GM19324 (cell line): ENCODE measurements around the gene LMTK2.

ENCODE experiments used
- ATAC-seq: cut with Tn5 transposase; IDR thresholded peaks from one replicate; pipeline ENCODE4 v1.9.1; 2021; ENCODE audit warnings: mild to moderate bottlenecking, moderate library complexity; ENCODE audit not compliant: unreplicated experiment, low FRiP score

The LMTK2 gene

DNA sequence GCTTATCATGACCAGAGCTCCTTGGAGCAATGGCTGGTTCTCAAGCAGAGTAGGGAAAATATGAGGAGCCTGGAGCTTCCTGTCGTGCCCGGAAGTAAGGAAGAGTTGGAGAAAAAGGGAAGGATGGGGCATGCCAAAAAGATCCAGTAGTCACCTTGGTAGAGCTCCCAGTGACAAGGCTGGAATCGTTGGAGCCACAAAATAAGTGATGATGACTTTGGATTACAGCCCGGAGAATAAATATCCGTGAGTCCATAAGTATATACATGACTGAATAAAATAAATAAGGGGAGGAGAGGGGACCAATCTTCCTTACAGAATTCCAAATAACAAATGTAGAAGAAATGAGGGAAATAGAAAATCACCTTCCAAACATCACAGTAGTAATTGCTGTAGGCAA, 29.3 kb downstream of the LMTK2 start:
- ATAC-seq = no peak

DNA sequence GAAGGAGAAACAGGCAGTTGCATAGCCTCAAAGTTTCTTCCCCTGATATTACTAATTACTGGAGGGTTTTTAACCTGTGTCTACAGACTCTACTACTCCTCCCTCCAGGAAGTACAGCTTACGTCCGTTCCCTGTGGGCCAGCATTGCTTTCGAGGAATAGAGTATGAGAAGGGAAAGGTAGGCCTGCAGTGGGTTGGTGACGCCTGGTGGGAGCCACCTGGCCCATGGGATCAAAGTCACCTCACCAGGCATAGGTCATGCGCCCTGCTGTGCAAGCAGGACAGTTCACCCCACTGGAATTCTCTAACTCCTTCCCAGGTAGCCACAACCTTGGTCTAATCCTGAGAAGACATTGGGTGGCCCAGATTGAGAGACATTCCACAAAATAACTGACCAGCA, 29.8 kb downstream of the LMTK2 start:
- no peak for ATAC-seq

DNA sequence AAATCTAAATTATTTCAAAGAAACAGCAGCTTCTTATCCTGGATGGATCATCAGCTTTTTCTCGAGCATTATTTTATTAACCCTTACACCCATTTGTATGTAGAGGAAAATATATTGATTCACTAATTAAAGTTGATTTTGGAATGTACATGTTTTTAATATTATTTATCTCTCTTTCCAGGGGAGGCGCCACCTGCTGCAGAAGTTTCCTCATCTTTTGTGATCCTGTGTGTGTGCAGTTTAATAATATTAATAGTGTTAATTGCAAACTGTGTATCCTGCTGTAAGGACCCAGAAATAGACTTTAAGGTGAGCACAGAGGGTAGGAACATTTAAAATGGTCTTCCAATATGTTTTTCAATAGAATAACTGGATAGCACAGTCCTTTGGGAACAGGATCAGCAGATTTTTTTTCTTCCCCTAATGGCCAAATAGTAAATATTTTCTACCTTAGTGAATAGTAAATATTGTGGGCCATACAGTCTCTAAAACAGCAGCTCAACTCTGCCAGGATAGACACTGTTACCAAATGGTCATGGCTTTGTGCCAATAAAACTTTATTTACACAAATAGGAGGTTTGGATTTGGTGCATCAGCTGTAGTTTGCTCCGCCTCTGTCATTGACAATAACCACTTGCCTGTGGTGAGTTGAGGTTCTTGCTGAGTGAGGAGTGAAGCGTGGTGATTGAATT, 30.6 kb downstream of the LMTK2 start:
- ATAC-seq = no peak

DNA sequence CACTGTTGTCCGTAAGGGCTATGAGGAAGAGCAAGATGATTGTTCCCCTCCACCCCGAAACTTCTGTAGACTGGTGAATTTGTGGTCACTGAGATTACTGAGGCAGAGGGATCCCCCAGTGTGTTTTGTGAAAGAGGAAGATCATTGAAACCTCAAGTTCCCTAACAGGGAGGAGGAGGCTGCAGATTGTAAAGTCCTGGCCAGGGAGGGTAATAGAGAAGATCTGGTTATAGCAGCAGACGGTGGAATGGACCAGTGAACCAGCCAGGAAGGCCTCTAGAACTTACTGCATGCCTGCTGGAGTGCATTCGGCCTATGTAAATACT, 31.1 kb downstream of the LMTK2 start:
- ATAC-seq = peak; percentile 65

DNA sequence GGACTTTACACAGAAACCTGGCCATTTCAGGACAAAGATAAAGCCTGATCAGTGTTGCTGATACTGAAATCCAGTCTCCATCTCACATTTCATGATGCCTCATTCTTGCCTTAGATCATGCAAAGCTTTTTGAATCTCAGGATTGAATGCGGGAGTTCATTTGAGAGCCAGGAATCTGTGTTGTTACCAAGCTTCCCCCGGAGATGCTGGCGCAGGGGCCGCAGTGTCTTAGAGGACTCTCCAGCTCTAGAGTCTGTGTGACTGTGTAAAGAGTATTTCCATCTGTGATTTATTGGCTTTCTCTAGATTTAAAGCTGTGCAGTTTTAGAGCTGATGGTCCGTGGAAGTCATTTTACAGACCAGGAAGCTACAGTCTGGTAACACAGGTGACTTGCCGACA, 32.0 kb downstream of the LMTK2 start:
- no peak for ATAC-seq

DNA sequence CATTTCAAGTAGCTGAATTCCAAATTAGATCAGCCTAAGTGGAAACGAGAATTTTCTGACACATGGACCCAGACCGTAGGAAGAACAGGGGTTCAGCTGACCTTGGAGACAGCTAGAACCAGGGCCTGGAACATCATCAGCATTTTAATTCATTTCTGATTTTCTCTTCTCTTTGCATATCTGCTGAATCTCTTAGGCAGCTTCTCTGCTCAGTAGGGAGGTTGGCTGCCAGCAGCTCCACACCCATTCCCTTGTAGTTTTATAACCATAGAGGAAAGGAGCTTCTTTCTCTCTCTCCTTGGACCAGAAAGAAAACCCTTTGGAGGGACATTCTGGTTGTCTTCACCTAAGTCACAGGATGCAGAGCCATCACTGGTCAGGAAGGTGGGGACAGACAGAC, 36.0 kb downstream of the LMTK2 start:
- ATAC-seq = no peak

DNA sequence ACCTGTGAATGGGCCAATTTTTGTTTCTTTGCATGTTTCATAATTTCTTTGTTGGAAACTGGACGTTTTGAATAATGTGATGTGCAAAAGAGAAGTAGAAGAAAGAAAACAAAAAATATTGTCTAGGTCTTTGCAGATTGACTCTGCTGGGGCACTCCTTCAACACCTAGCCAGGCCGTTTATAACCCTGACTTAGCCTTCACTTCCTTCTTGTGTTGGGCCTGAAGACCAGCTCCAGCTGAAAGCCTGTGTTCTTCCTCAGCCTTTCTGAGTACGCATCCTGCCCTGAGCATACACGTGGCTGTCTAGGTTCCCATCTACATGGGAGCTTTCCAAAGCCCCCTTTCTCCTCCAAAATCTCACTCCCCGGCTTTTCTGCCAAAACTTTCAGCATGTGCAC, 41.9 kb downstream of the LMTK2 start:
- no peak for ATAC-seq

DNA sequence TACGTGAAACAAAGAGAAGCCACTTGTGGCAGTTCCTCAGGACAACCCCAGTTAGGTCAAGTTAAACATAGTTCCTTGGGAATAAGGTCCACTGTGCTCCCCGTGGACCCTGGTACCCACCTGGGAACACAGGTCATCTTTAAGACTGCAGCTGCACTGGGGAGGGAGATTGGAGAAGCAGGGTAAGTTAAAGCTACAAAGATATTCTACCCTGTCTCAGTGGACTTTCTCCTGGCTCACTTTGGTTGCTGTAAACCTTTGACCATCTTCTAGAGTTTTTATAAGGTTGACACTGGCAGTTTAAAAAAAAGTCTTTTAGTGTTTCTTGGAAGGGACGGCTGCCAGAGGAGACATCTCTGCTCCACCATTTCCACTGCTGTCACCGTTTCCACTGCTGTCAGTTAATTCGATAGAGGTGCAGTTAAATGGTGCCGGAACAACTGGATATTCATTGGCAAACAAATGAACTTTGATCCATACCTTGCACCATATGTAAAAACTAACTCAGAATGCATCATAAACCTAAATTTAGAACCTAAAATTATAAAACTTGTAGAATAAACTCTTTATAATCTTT, 42.5 kb downstream of the LMTK2 start:
- ATAC-seq = no peak

DNA sequence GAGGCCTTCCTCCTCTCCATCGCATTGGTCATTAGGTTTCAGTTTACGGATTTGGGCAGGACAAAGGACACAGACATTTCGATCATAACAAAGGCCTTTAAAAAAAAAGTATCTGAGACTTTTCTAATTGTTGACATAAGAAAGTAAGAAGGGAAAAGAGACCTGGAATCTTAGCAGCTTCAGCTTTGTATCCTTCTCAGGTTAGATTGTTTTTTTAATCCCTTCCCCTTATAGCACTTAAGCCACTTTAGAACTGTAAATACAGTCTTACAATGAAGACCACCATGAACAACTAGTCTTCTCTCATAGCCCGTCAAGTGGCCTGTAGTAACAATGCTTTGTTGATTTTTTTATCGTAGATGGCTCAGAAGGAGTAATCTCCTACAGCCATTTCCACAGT, 45.2 kb downstream of the LMTK2 start:
- no peak for ATAC-seq

DNA sequence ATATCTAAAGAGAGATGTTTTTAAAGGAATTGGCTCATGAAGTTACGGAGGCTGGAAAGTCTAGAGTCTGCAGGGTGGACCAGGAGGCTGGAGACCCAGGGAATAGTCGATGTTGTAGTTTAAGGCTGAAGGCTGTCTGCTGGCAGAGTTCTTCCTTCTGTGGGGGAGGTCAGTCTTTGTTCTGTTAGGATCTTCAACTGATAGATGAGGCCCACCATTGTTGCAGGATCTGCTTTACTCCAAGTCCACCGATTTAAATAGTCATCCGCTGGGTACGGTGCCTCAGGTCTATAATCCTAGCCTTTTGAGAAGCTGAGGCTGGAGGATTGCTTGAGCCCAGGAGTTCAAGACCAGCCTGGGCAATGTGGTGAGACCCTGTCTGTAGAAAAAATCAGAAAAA, 50.0 kb downstream of the LMTK2 start:
- no peak for ATAC-seq

DNA sequence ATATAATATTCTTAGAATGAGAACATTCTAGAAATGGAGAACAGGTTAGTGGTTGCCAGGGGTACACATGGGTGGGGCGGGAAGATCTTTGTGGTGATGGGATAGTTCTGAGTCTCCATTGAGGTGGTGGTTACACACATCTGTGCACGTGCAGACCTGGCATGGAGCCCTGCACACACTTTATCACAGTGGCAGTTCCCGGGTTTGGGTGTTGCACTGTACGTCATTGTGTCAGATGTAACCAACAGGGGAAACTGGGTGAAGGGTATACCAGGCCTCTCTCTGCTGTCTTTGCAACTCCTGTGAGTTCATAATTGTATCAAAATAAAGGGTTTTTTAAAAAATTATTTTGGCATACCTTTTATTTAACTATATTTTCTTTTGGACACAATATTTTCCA, 51.1 kb downstream of the LMTK2 start:
- ATAC-seq = no peak

DNA sequence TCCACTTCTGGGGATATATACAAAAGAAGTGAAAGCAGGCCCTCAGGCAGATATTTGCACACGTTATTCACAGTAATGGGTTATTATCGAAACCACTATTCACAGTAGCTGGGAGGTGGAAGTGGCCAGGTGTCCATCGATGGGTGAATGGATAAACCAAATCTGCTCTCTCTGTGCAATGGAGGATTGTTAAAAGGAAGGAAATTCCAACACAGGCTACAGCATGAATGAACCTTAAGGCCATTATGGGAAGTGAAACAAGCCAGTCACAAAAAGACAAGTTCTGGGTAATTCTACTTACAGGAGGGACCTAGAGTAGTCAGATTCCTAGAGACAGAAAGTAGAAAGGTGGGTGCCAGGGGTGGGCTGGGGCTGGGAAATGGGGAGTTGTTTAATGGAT, 56.1 kb downstream of the LMTK2 start:
- no peak for ATAC-seq

DNA sequence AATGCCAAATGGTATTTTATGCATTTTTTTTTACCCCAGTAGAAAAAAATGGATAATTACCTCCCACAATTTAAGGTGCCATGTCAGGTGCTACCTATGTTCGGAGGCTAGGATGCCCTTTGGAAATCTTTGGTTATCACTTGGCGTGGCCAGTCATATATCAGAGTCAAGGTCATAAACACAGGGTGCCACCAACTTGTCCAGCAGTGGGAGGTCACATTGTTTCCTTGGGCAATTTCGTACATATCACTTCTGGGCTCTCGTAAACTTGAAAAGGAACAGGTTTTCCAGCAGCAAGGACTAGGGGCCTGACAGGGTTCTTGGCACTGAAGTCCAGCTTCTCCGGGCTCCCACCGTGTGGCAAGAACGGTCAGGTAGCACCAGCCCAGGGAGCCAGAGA, 56.6 kb downstream of the LMTK2 start:
- no peak for ATAC-seq

DNA sequence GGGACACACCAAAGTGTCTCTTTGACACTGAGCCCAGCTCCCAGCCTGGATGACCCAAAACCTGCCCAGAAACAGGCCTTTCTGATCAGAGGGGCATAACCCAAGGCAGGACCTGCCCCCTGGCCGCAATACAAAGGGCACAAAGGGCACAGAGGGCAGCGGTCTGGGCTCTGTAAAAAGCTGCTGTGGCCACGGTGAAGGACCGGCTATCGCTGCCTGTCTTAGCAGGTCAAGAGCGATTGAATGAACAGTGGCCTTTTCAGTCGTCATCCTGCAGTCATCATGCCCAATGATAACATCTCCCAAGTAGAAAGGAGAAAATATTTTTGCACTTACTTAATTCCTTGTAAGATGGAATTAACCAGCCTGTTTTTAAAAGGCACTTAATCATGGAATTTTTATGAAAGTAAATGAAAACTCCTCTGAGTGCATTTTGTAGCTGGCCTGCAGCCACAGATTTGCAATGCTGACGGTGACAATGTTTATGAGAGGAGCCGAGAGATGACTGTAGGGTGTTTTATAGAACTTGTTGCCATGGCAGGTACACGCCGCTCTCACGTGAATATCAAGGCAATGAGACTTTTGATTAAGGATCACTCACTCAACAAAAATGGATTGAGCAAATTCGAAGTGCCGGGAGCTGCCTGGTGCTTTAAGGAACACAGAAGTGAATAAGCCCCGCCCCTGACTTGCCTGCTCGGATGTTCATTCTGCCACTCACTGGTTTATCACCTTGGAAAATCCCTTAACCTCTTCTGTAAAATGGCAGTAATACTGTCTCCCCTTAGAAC, 57.2 kb downstream of the LMTK2 start:
- ATAC-seq = no peak

DNA sequence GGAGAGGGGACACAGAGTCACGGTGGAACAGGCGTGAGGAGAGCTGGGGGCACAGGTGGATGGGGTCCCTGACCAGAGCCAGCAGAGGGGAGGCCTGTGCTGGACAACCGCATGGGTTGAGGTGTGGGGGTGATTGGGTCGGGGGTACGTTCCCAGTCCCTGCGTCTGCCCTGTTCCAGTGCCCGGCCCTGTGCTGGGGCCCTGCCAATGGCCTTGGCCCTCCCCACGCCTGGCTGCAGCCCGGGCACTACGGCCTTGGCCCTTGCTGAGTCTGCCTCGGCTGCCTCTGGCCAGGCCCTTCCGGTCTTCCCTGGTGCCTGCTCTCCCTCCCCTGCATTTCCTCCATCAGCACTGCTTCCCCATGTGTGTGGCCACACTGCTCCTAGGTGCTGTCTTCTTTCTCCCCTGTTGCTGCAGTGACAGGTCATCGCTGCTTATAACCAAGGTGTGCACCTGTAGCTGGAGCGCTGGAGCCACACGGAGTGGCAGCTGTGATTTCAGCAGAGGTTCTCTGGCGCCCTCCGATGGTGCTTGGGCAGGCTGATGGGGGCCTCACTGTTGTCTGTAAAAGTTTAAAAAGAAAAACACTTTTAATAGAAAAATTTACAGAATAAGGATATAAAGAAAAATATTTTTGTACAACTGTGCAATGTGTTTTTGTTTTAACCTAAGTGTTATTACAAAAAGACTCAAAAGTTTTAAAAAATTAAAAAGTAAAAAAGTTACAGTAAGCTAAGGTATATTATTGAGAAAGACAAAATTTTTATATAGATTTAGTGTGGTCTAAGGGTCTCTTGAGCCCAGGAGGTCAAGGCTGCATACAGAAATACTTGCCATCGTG, 59.4 kb downstream of the LMTK2 start:
- no peak for ATAC-seq

DNA sequence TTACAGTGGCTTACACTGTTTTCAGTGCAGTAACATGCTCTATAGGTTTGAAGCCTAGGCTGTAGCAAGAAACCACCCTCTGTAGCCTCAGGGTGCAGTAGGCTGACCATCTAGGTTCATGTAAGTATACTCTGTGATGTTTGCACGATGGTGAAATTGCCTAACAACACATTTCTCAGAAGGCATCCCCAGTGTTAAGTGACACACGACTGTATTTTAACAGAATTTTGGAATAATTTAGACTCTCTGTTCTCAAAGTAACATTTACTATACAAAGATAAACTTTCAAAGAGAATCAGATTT, 60.0 kb downstream of the LMTK2 start:
- ATAC-seq = no peak

DNA sequence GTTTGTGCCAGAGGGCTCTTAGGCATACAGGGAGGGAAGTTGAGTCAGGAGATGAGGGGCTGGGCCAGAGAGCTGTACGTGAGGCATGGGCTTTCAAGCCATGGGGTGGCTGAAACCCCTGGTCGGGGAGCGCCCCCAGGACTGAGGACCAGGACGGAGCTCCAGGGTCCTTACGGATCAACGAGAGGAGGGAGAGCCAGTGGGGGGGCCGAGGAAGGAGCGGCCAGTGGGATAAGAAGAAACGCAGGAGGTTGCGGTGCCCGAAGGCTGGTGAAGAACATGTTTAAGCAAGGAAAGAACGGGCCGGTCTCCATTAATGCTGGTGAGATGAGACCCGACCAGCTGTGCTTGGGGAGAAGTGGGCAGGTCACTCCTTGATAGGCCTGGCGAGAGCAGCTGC, 61.0 kb downstream of the LMTK2 start:
- ATAC-seq = no peak

DNA sequence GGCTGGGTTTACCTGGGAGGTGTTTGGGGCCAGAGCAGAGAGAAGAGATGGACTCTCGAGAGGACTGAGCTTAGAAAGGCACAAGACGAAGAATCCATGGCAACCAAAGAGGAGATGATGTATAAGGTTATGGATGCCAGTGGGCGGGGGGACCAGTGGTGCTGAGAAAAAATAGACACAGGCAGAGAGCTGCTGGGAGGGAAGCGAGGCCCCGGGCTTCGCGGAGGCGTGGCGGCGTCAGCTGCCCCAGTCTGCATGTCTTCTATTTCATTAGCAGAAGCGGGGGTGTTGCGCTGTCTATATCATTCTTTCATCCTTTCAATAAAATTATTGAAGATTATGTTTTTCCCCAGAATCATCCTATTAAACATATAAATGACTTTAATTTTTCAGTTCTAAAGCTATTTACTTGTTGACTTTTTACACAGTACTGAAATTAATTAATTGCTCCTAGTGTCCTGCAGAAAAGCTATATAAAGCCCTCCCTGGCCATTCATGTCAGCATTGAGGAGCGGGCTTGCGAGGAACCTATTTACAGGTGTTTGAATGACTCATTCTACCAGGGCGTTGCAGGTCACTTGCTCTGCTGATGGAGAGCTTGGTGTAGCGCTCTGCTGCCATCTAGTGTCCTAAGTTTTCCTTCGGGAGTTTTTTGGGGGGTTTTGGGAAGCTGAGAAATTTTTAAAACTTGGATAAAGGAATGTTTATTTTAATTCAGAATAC, 61.7 kb downstream of the LMTK2 start:
- no peak for ATAC-seq

DNA sequence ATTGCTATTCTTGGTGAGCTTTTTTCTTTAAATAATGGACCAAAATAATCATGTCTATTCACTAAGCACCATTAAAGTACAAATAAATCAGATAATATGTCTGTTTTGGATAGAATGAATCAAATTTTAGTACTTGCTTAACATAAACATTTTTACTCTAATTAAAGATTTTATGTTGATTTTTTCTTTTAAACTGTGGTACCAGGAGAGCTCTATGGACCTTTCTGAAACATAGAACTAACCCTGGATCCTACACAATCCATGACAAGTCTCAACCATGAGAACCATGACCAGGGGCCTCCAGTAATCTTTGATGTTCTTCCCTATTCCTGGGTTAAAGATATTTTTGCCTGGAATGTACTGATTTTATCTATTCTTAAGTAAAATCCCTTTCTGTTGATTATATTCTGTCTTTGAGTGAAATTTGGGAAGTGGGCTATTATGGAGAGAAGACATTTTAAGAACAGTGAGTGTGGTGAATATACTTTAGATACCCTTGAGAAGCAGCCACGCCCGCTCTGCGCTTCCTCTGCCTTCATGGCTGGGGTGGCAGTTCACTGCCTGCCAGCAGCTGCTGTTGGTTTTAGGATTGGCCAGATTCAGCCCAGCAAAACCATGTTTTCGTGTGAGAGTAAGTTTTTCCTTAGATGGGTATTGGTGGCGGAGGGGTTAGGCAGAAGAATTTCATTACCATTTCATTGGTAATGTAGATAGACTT, 62.4 kb downstream of the LMTK2 start:
- ATAC-seq = no peak

DNA sequence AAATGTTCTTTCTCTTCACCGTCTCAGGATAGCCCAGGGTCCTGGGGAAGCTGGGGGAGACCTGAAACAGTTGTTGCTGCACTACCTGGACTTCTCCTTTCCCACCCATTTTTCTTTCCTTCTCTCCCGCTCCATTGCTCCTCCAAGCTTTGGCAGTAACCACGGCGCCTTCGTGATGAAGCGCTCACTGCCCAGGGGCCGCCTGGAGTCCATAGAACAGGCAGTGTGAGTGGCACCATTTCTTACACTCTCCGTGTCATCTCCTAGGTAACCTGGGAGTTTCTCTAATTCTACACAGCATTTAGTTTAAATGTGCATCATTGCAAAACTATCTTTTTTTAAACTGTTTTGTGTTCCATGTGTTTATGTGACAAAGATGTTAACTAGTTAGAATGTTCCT, 64.3 kb downstream of the LMTK2 start:
- no peak for ATAC-seq
